HEK293T (cell line): Measurements from ENCODE around the gene SRGAP1.

ENCODE experiments used
- ARNT ChIP-seq: fragments of 450-650 bp; IDR thresholded peaks from 2 replicates; pipeline ENCODE4 v1.6.1; 2017; ENCODE audit warnings: mild to moderate bottlenecking
- BHLHE40 ChIP-seq: fragments of 450-650 bp; IDR thresholded peaks from 2 replicates; pipeline ENCODE4 v1.6.1; 2016; ENCODE audit warnings: mild to moderate bottlenecking, moderate library complexity, borderline replicate concordance
- ELF4 ChIP-seq: fragments of 450-650 bp; IDR thresholded peaks from 2 replicates; pipeline ENCODE4 v1.6.1; 2017; ENCODE audit warnings: antibody characterized with exemption
- FOXK2 ChIP-seq: fragments of 450-650 bp; IDR thresholded peaks from 2 replicates; pipeline ENCODE4 v1.6.1; 2016; ENCODE audit warnings: mild to moderate bottlenecking
- FOXM1 ChIP-seq: fragments of 450-650 bp; IDR thresholded peaks from 2 replicates; pipeline ENCODE4 v1.6.1; 2017; ENCODE audit warnings: mild to moderate bottlenecking, borderline replicate concordance
- TARDBP ChIP-seq: fragments of 450-650 bp; IDR thresholded peaks from 2 replicates; pipeline ENCODE4 v1.6.1; 2016
- ZNF384 ChIP-seq: fragments of 450-650 bp; IDR thresholded peaks from 2 replicates; pipeline ENCODE4 v1.6.1; 2016

GRCh38 chr12:63814146-63814772 is 30.2 kb upstream of the SRGAP1 start:
- TF ChIP-seq FOXK2 (no peak), ARNT (no peak), ZNF384 (no peak), TARDBP (no peak), BHLHE40 (no peak), FOXM1 (no peak), ELF4 (no peak)
